Activated CD8-positive, alpha-beta memory T cell treated with anti-CD3 and anti-CD28 coated beads, Interleukin-2, amount 10 ng/mL, durations not matched to agents 7 days and 5 days (primary cell): ENCODE measurements around the gene RALB. TPM values are rescaled to one million over a fixed set of nuclear protein-coding genes. Genes with fewer than 3 reads are reported as not detected.
"Not testable (repeated sequence)": the region's sequence is repeated elsewhere in the genome, so short reads cannot be mapped to it uniquely, and the experiment has no call there.

Experiments used
- ATAC-seq: fragments of 150-1000 bp; cut with Tn5 transposase; one replicate; pipeline ENCODE4 v1.10.0; 2021; ENCODE audit warnings: moderate library complexity
- CTCF ChIA-PET: fragments of 350-600 bp; sonication (Branson Sonifier 250); formaldehyde crosslinking; loops from one replicate; lab custom pipeline; 2021; ENCODE audit warnings: antibody characterized with exemption; lab: Charles Lee
- DNase-seq: peaks from one replicate; pipeline ENCODE4 v3.0.0-alpha.2; 2020
- H3K27ac Mint-ChIP-seq: one replicate; pipeline ENCODE4 v1.8.0; 2021; ENCODE audit warnings: mild to moderate bottlenecking, mixed read lengths
- H3K27me3 Mint-ChIP-seq: one replicate; pipeline ENCODE4 v1.8.0; 2021; ENCODE audit warnings: mixed read lengths
- H3K36me3 Mint-ChIP-seq: one replicate; pipeline ENCODE4 v1.8.0; 2021; ENCODE audit warnings: mild to moderate bottlenecking, mixed read lengths
- H3K4me1 Mint-ChIP-seq: one replicate; pipeline ENCODE4 v1.8.0; 2021; ENCODE audit warnings: mixed read lengths
- H3K4me3 Mint-ChIP-seq: one replicate; pipeline ENCODE4 v1.8.0; 2021; ENCODE audit warnings: mild to moderate bottlenecking, moderate library complexity, mixed read lengths
- H3K9me3 Mint-ChIP-seq: one replicate; pipeline ENCODE4 v1.8.0; 2022; ENCODE audit warnings: low read depth, mixed read lengths
- total RNA-seq, 2 experiments: library from RNA; stranded (reverse); gene quantifications; one replicate each; pipeline ENCODE4 v1.2.3, GENCODE V29; 2021

The RALB gene
- total RNA-seq, 2 experiments from 2014 or later, result 36.7 to 41.8 TPM

DNA sequence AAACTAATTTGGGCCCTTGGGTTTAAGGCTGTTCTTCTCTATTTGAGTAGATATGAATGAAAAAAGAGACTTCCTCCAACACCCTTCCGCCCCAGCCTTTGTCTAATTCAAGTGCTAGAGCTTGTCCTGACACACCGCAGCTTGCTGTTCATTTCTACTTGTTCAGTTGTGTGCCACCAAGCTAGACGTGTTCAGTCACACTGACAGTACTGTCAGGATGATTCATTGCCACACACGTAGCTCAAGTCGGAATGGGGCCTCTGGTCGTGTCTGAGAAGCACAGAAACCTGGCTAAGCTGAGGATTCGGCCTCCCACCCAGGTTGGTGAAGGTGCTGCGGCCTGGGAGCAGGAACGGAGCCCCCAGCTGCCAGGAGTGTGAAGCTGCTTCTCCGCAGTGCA is 47.7 kb downstream of the RALB start:
- no peaks in the 10 kb centered on the region for H3K27me3 Mint-ChIP-seq
- H3K9me3 Mint-ChIP-seq, result no peaks in the 10 kb centered on the region
- H3K36me3 Mint-ChIP-seq, result peaks cover 9% of the 10 kb centered on the region
- H3K4me3 Mint-ChIP-seq, result no peak overlapping the region
- H3K27ac Mint-ChIP-seq, result no peak overlapping the region
- peaks cover 7% of the 10 kb centered on the region for H3K4me1 Mint-ChIP-seq
- DNase-seq (no peak), ATAC-seq (no peak)
- CTCF ChIA-PET, result interaction anchor here (1.2 to 3.5 kb wide), 2 partner anchors 9 to 12 kb away, joined by 3 to 25 read pairs; no protein-coding TSS in a partner anchor

DNA sequence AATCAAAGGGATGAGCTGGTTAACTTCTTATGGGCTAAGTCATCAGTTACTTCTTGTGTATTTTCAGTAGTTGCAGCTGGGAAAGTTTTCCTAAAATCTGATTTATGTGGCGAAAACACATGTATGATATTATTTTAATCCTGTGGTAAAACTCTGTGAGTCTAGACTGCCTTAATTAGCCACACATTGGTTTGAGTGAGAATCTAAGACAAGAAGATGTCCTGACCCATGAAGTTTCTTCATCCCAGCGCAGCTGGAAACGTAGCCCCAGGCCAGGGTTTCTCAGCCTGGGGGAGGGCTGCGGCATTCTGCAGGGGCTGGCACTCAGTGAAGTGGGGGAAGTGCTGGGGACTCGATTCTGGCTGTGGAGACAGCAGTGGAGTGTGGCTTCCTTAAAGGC is 48.6 kb downstream of the RALB start:
- Mint-ChIP-seq H3K36me3 (peaks cover 7% of the 10 kb centered on the region), H3K4me1 (peaks cover 10% of the 10 kb centered on the region), H3K27me3 (no peaks in the 10 kb centered on the region), H3K4me3 (no peak overlapping the region), H3K27ac (no peak overlapping the region), H3K9me3 (no peaks in the 10 kb centered on the region)
- CTCF ChIA-PET, result interaction anchor here (1.2 to 3.5 kb wide), 2 partner anchors 8 to 11 kb away, joined by 3 to 25 read pairs; no protein-coding TSS in a partner anchor
- no peak for ATAC-seq
- DNase-seq, result no peak

GRCh38 chr2:120302301-120302700 is 49.6 kb downstream of the RALB start:
- Mint-ChIP-seq H3K27ac (no peak overlapping the region), H3K27me3 (no peaks in the 10 kb centered on the region), H3K4me1 (peaks cover 10% of the 10 kb centered on the region), H3K4me3 (no peak overlapping the region), H3K36me3 (peaks cover 4% of the 10 kb centered on the region), H3K9me3 (no peaks in the 10 kb centered on the region)
- CTCF ChIA-PET, result interaction anchor here (0.7 to 3.5 kb wide), 5 partner anchors 10 to 127 kb away, joined by 3 to 25 read pairs (median 4); no protein-coding TSS in a partner anchor
- DNase-seq (no peak), ATAC-seq (no peak)

DNA sequence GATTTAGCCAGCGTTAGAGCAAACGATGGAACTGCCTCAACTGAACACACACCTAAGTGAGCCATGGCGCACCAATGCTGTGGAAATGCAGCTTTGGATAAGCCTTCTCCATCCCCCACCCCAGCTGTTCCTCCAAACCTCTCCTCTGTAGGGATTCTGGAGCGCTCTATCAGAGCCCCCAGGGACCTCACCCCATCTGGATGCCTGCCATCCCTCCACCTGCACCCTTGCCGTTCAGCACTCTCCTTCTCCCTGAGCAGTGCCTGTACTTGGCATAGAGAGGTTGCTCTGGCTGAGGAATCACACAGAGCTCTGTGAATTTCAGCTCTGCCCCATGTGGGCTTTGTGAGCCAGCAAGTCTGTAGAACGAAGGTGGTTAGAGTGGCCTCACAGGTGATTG is 50.5 kb downstream of the RALB start:
- no peak for ATAC-seq
- Mint-ChIP-seq H3K4me1 (peaks cover 10% of the 10 kb centered on the region), H3K9me3 (no peaks in the 10 kb centered on the region), H3K27me3 (no peaks in the 10 kb centered on the region), H3K4me3 (no peak overlapping the region), H3K27ac (no peak overlapping the region), H3K36me3 (peaks cover 4% of the 10 kb centered on the region)
- CTCF ChIA-PET, result interaction anchor here (1.0 to 3.5 kb wide), 4 partner anchors 9 to 128 kb away, joined by 3 to 25 read pairs (median 4); no protein-coding TSS in a partner anchor
- DNase-seq, result no peak

- ATAC-seq (no peak), DNase-seq (no peak)
- H3K36me3 Mint-ChIP-seq, result peaks cover 3% of the 10 kb centered on the region
- H3K27me3 Mint-ChIP-seq, result no peaks in the 10 kb centered on the region
- H3K4me1 Mint-ChIP-seq, result peaks cover 11% of the 10 kb centered on the region
- H3K27ac Mint-ChIP-seq, result no peak overlapping the region
- no peak overlapping the region for H3K4me3 Mint-ChIP-seq
- no peaks in the 10 kb centered on the region for H3K9me3 Mint-ChIP-seq
- CTCF ChIA-PET, result interaction anchor here (1.7 kb wide), 1 partner anchor 8 kb away, joined by 6 read pairs; no protein-coding TSS in a partner anchor
Observed at GRCh38 chr2:120305296-120305695, 52.6 kb downstream of the RALB start.

DNA sequence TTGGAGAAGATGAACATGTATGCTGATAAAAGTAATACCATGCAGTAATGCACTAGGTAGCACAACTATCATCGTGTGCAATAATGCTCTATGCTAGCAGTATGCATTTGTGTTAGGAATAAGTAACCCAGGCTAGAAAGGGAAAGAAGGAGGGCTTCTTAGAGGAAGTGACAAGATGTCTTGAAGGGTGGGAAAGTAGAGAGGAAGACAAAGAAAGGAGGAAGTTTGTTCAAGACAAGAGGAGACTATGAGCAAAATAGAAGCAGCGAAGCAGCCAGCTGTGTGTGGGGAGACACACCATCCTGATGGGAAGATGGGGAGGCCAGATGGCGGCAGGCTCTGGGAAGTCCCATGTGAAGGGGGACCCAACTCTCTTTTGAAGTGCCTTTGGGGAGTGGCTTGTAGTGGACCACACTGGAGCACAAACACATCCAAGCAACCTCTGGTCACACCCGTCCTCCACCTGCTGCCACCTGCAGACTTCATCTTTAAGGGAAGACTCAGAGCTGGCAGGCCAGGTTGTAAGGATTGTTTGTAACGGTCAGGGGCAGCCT is 53.4 kb downstream of the RALB start:
- H3K36me3 Mint-ChIP-seq, result peaks cover 3% of the 10 kb centered on the region
- H3K27me3 Mint-ChIP-seq, result no peaks in the 10 kb centered on the region
- no peak overlapping the region for H3K27ac Mint-ChIP-seq
- CTCF ChIA-PET, result no interaction called here
- DNase-seq, result no peak
- no peak overlapping the region for H3K4me3 Mint-ChIP-seq
- ATAC-seq, result no peak
- H3K4me1 Mint-ChIP-seq, result peaks cover 15% of the 10 kb centered on the region
- H3K9me3 Mint-ChIP-seq, result no peaks in the 10 kb centered on the region

DNA sequence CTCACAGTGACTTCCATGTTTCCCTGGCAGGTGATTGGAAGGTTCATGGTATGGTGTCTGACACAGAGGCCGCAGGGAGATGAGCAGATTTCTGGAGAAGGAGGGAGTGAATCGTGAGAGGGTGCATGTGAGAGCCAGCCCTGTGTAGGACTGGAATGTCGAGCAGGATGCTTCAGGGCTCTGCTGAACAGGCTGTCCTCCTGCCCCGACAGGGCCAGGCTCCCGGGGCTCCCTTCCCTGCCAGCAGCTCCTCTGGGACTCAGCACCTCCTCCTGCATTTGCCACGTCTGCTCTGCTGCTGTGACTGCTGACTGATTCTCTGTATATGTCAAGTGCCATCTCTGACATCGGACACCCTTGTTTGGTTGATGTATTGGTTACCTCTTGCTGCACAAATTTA is 54.8 kb downstream of the RALB start:
- H3K36me3 Mint-ChIP-seq, result peaks cover 3% of the 10 kb centered on the region
- no peaks in the 10 kb centered on the region for H3K9me3 Mint-ChIP-seq
- no peak for ATAC-seq
- no peak for DNase-seq
- no peak overlapping the region for H3K27ac Mint-ChIP-seq
- H3K27me3 Mint-ChIP-seq, result no peaks in the 10 kb centered on the region
- H3K4me3 Mint-ChIP-seq, result no peak overlapping the region
- H3K4me1 Mint-ChIP-seq, result peaks cover 12% of the 10 kb centered on the region
- CTCF ChIA-PET, result no interaction called here

DNA sequence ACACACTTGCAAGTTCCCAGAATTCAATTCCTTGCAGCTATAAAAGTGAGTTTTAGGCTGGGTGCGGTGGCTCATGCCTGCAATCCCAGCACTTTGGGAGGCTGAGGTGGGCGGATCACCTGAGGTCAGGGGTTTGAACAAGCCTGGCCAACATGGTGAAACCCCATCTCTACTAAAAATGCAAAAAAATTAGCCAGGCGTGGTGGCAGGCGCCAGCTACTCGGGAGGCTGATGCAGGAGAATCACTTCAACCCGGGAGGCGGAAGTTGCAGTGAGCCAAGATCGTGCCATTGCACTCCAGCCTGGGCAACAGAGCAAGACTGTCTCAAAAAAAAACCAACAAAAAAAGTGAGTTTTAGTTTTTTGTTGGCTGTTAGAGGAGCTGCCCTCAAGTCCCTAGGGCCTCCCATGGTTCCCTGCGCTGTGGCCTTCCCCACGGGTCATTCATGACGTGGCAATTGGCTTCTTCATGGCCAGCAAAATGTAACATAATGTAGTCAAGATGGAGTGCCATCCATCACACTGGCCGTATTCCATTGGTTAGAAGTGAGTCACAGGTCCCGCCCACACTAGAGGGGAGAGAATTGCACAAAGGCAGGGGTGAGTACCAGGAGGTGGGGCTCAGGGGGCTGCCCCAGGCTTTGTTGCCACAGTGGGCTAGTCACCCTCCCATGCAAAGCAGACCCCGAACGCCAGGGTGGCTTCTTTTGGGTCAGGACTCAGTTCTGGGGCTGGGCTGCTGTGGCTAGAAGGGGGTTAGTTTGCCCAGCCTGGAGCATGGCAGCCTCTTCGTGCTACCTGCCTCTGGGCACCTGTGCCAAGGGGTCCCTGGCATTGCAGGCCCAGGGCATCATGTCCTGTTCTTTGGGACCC is 55.6 kb downstream of the RALB start:
- DNase-seq, result no peak
- Mint-ChIP-seq H3K9me3 (no peaks in the 10 kb centered on the region), H3K36me3 (peaks cover 3% of the 10 kb centered on the region), H3K27me3 (no peaks in the 10 kb centered on the region), H3K4me1 (peaks cover 15% of the 10 kb centered on the region), H3K27ac (no peak overlapping the region), H3K4me3 (no peak overlapping the region)
- CTCF ChIA-PET, result interaction anchor here (7.0 kb wide), 1 partner anchor 132 kb away, joined by 93 read pairs; no protein-coding TSS in a partner anchor
- ATAC-seq, result no peak

DNA sequence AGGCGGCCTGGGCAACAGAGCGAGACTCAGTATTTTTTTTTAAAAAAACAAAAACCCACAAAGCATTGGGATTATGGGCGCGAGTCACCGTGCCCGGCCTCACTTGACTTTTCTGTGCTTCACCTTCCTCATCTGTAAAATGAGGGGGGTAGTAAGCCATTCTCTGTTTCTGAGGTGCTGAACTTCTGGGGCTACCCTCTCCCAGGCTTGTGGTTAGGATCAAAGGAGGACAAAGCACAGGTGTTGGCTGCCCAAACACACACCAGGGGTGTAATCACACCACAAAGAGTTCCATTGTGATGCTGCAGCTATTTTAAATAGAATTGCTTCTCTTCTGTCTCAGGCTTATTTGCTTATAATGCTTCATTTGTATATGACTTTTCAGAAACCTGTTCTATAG is 57.5 kb downstream of the RALB start:
- peaks cover 3% of the 10 kb centered on the region for H3K36me3 Mint-ChIP-seq
- H3K4me1 Mint-ChIP-seq, result peaks cover 33% of the 10 kb centered on the region
- H3K4me3 Mint-ChIP-seq, result no peak overlapping the region
- ATAC-seq (no peak), DNase-seq (no peak)
- no peak overlapping the region for H3K27ac Mint-ChIP-seq
- no peaks in the 10 kb centered on the region for H3K9me3 Mint-ChIP-seq
- peaks cover 5% of the 10 kb centered on the region for H3K27me3 Mint-ChIP-seq
- CTCF ChIA-PET, result interaction anchor here (1.2 to 7.0 kb wide), 3 partner anchors 9 to 134 kb away, joined by 3 to 93 read pairs (median 3); no protein-coding TSS in a partner anchor

DNA sequence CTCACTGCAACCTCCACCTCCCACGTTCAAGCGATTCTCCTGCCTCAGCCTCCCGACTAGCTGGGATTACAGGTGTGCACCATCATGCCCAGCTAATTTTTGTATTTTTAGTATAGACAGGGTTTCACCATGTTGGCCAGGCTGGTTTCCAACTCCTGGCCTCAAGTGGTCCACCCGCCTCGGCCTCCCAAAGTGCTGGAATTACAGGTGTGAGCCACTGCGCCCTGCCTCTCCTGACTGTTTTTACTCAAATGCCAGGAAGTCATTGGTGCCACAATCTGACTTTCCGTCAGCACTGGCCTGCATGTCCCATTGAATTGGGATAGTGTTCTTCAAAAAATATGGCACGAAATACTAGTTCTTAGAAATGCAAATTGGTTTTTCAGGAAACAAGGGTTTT is 58.2 kb downstream of the RALB start:
- H3K4me3 Mint-ChIP-seq, H3K36me3 Mint-ChIP-seq, ATAC-seq, H3K27ac Mint-ChIP-seq, H3K9me3 Mint-ChIP-seq, H3K27me3 Mint-ChIP-seq, DNase-seq: not testable (repeated sequence)
- peaks cover 33% of the 10 kb centered on the region for H3K4me1 Mint-ChIP-seq
- CTCF ChIA-PET, result interaction anchor here (1.0 to 7.0 kb wide), 4 partner anchors 58 to 134 kb away, joined by 3 to 93 read pairs (median 27); partner anchors contain the start of gene RALB

DNA sequence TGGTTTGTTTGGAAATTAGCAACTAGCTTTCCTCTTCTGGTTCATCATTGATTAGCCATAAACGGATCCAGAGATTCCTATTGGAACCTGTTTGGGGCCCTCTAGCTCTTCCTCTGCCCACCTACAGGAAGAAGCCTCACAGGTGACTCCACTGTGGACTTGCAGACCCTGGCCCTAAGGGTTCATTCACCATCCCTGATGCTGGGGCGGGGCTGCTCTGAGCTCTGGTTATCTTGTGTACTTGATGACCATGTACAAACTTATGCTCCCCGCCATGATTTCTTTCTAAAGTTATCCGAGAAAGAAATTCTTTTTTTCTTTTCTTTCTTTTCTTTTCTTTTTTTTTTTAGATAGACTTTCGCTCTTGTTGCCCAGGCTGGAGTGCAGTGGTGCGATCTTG is 59.4 kb downstream of the RALB start:
- no peak overlapping the region for H3K27ac Mint-ChIP-seq
- DNase-seq (no peak), ATAC-seq (no peak)
- H3K27me3 Mint-ChIP-seq, result peaks cover 5% of the 10 kb centered on the region
- no peaks in the 10 kb centered on the region for H3K9me3 Mint-ChIP-seq
- H3K4me1 Mint-ChIP-seq, result peaks cover 31% of the 10 kb centered on the region
- H3K36me3 Mint-ChIP-seq, result no peaks in the 10 kb centered on the region
- H3K4me3 Mint-ChIP-seq, result no peak overlapping the region
- CTCF ChIA-PET, result interaction anchor here (0.9 to 7.0 kb wide), 22 partner anchors 9 to 369 kb away, joined by 3 to 93 read pairs (median 7); partner anchors contain the start of gene RALB

DNA sequence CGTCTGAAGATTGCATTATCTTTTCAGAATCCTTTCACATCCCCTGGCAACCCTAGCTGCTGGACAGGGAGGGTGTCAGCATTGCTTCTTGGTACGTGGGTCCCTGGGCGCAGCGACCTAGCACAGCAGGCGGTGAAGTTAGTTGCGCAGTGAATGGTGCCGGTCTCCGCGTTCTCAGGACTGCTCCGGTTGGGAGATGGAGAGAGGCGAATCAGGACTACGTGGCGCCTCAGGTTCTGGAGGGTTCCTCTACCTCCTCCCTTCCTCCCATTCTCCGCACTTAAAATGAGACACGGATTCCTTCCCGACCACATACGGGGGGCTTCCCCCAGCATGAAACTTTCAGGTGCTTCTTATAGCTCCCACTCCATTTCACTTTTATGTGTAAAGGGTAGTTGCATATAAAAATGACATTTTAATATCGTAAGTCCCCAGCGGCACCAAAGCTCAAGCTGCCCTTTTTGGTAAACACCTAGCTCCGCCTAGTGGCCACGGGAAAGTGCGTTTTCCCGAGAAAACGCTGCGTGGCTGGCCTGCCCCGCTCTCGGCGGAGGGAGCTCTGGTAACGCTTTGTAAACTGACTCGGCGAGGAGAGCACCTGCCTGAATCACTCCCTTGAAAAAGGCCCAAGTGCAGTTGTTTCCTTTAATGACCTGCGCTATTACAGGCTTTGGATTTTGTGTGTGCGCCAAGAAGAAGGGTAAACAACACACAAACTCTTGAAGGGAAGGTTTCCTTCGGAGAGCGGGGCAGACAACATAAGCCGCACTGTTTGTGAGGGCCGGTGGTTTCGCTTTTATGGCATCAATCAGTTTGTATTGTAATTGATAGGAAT is 60.4 kb downstream of the RALB start:
- CTCF ChIA-PET, result interaction anchor here (0.6 to 7.0 kb wide), 44 partner anchors 8 to 610 kb away, joined by 3 to 93 read pairs (median 6); partner anchors contain the start of genes PTPN4, RALB and TMEM185B
- Mint-ChIP-seq H3K27me3 (peaks cover 5% of the 10 kb centered on the region), H3K4me3 (peak overlapping the region; percentile 74), H3K36me3 (no peaks in the 10 kb centered on the region), H3K27ac (peak overlapping the region; percentile 73), H3K9me3 (no peaks in the 10 kb centered on the region), H3K4me1 (peaks cover 31% of the 10 kb centered on the region)
- DNase-seq, result peak; percentile 84
- peak; percentile 85 for ATAC-seq
